Panc1 (cell line): ENCODE measurements around the gene DNAL1.

Experiments used
- POLR2AphosphoS5 ChIP-seq: IDR thresholded peaks from 2 replicates; pipeline ENCODE4 v1.6.1; 2012; ENCODE audit warnings: mild to moderate bottlenecking, low read depth, low read length, moderate library complexity
- TF ChIP-seq, protein P1 (sequence below): fragments of 450-650 bp; IDR thresholded peaks from 2 replicates; pipeline ENCODE4 v1.5.1; 2017; ENCODE audit warnings: mild to moderate bottlenecking

DNA sequence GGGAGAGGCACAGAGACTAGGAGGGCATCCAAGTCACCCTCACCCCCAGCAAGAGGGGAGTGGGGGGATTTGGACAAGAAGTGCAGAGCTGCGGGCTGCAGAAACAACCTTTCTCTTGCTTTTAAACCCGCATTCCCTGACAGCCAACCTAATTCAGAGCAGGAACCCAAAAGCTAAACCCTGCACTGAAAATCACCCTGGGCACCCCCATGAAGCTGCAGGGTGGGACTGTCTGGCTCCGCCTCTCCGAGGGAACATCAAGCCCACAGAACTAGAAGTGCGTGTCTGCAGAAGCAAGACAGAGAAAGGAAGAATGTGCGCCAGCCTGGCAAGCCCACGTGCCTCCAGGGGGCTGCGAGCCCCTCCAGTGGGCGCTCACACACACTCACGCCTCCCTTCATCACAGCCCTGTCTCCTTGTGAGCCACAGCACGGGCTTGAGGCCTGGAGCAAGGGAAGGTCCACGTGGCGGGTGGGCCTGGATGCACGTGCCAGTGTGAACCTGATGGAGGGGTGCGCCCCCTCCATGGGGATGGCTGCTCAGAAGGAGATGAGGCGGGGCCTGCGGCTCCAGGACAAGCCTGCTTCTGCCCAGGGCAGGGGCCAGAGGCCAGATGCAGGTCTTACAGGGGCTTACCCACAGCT, 97.2 kb downstream of the DNAL1 start:
- TF ChIP-seq, protein P1, sequence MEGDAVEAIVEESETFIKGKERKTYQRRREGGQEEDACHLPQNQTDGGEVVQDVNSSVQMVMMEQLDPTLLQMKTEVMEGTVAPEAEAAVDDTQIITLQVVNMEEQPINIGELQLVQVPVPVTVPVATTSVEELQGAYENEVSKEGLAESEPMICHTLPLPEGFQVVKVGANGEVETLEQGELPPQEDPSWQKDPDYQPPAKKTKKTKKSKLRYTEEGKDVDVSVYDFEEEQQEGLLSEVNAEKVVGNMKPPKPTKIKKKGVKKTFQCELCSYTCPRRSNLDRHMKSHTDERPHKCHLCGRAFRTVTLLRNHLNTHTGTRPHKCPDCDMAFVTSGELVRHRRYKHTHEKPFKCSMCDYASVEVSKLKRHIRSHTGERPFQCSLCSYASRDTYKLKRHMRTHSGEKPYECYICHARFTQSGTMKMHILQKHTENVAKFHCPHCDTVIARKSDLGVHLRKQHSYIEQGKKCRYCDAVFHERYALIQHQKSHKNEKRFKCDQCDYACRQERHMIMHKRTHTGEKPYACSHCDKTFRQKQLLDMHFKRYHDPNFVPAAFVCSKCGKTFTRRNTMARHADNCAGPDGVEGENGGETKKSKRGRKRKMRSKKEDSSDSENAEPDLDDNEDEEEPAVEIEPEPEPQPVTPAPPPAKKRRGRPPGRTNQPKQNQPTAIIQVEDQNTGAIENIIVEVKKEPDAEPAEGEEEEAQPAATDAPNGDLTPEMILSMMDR: no peak
- no peak for TF ChIP-seq POLR2AphosphoS5
